Colonic mucosa (tissue), 4 donors: Measurements from ENCODE around the gene NDUFB8. TPM values are rescaled to one million over a fixed set of nuclear protein-coding genes. Genes with fewer than 3 reads are reported as not detected.
A peak's percentile ranks its signal among the peaks of the same experiment; 100 is the strongest.

Source experiments
- DNase-seq: peaks from one replicate; pipeline ENCODE4 v3.0.0-alpha.2; 2020
- H3K27ac ChIP-seq: fragments of 200-600 bp; one replicate; pipeline ENCODE4 v1.8.0; 2021
- H3K27me3 ChIP-seq: fragments of 200-600 bp; one replicate; pipeline ENCODE4 v1.8.0; 2021
- H3K36me3 ChIP-seq: fragments of 200-600 bp; one replicate; pipeline ENCODE4 v1.8.0; 2021
- H3K4me1 ChIP-seq: fragments of 200-600 bp; one replicate; pipeline ENCODE4 v1.8.0; 2021; ENCODE audit warnings: mild to moderate bottlenecking
- H3K4me3 ChIP-seq: fragments of 200-600 bp; one replicate; pipeline ENCODE4 v1.8.0; 2021
- H3K9ac ChIP-seq, 2 donors: one replicate each; pipeline ENCODE4 v1.7.0; 2013; ENCODE audit warnings: control low read depth in 2 of 2, low read depth in 2 of 2, low read length in 2 of 2
- H3K9me3 ChIP-seq: fragments of 200-600 bp; one replicate; pipeline ENCODE4 v1.8.0; 2021
- CTCF ChIP-seq: fragments of 200-600 bp; IDR thresholded peaks from one replicate; pipeline ENCODE4 v1.8.0; 2022; ENCODE audit warnings: antibody characterized with exemption, mild to moderate bottlenecking
- intact Hi-C: fragments of 100-400 bp; cut with DNase I; formaldehyde crosslinking; loops from one replicate; pipeline ENCODE4 v1.14.1; 2022
- total RNA-seq, 2 donors: library from RNA; stranded (reverse); fragmentation: NEBNext Ultra II Directional in 1 of 2; extraction: Animal tissue kit (Norgen Biotek cat#: 25700) in 1 of 2; gene quantifications; one replicate each; pipeline ENCODE4 v1.2.1, GENCODE V29; 2021
- donor health status: healthy.
- donor health status: DM: no; HTN: no; CAD: no.
- donor health status: DM: no; HTN: no; CAD: no.

Gene NDUFB8
- total RNA-seq, 2 donors from 2014 or later, result 189 to 243 TPM

GRCh38 chr10:100481462-100482081, 48.1 kb downstream of the NDUFB8 start:
- peaks cover 16% of the 10 kb centered on the region for H3K27me3 ChIP-seq
- H3K9ac ChIP-seq, result peak overlapping the region in 1 of 2 donors; percentile 13

DNA sequence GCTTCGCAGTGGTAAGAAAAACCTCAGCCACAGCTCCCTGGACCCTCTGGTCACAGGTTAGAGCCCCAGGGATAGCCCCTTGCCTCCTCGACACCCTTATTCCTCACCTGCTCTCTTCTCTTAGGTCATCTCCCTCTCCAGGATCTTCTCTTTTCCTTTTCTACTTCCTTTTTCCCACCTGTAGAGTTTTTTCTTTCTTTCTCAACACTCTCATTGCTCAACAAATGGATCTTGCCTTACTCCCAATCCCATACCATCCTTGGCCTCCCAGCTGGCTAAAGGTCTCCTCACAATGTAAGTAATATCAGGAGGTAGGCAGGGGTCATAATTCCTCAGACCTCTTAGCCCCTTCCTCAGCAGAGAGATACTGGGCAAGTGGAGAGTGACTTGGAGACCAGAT, 49.7 kb downstream of the NDUFB8 start:
- H3K9me3 ChIP-seq, result no peaks in the 10 kb centered on the region
- no peak overlapping the region for H3K9ac ChIP-seq
- no peak overlapping the region for H3K4me3 ChIP-seq
- TF ChIP-seq CTCF, result no peak
- no peak overlapping the region for H3K27ac ChIP-seq
- H3K27me3 ChIP-seq, result peaks cover 16% of the 10 kb centered on the region
- H3K36me3 ChIP-seq, result no peaks in the 10 kb centered on the region
- DNase-seq, result no peak
- intact Hi-C loops, result no loop called here
- H3K4me1 ChIP-seq, result peaks cover 5% of the 10 kb centered on the region

More at GRCh38 chr10:100481462-100482081, 48.1 kb downstream of the NDUFB8 start:
- TF ChIP-seq CTCF, result no peak
- DNase-seq, result peak; percentile 92
- H3K27ac ChIP-seq, result no peak overlapping the region
- no peaks in the 10 kb centered on the region for H3K9me3 ChIP-seq
- H3K4me1 ChIP-seq, result peaks cover 5% of the 10 kb centered on the region
- H3K36me3 ChIP-seq, result no peaks in the 10 kb centered on the region
- intact Hi-C loops, result no loop called here
- H3K4me3 ChIP-seq, result peak overlapping the region; percentile 45

DNA sequence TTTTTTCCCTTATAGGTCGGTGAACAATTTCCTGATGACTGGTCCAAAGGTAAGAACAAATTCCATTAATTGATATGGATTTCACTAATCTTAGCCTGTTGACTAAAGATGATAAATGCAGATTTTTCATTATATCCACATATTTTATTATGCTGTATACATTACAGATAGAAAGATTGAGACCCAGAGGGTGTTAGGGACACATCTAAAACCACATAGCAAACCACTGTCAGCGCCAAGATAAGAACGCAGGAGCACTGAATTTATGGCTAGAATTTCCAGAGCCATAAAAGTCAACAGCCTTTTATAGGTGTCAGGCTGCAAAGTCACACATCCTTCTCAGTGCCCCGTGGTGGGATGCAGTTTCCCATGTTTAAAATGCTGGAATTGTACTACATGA, 50.6 kb downstream of the NDUFB8 start:
- Histone ChIP-seq H3K9ac (no peak overlapping the region), H3K9me3 (no peaks in the 10 kb centered on the region), H3K36me3 (no peaks in the 10 kb centered on the region), H3K4me1 (peaks cover 5% of the 10 kb centered on the region), H3K27me3 (peaks cover 16% of the 10 kb centered on the region), H3K4me3 (no peak overlapping the region), H3K27ac (no peak overlapping the region)
- no peak for TF ChIP-seq CTCF
- DNase-seq, result no peak
- intact Hi-C loops, result no loop called here

DNA sequence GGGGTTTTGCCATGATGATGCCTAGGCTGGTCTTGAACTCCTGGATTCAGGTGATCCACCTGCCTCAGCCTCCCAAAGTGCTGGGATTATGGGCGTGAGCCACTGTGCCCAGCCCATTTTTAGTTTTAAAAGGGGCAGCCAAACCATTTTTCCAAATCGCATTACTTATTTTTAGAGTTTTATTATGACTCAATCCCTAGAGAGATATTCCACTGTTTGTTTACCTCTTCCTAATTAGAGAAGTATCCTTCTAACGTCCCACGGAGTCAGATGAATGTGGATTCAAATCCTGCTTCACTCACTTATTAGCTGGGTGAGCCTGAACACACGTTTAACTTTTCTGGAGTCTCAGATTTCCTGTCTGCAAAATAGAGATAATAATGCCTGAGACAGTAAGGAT, 51.7 kb downstream of the NDUFB8 start:
- Histone ChIP-seq H3K27me3 (peaks cover 16% of the 10 kb centered on the region), H3K9ac (no peak overlapping the region), H3K4me1 (peaks cover 5% of the 10 kb centered on the region), H3K27ac (no peak overlapping the region), H3K9me3 (no peaks in the 10 kb centered on the region), H3K36me3 (no peaks in the 10 kb centered on the region), H3K4me3 (no peak overlapping the region)
- no peak for DNase-seq
- TF ChIP-seq CTCF, result no peak
- intact Hi-C loops, result no loop called here

Other genes starting within 250 kb of the NDUFB8 start
- gene BLOC1S2, start 243.2 kb downstream of the NDUFB8 start, total RNA-seq, result 10 to 100 TPM; 20.6 to 21.5 TPM
- gene PKD2L1, start 199.6 kb downstream of the NDUFB8 start, total RNA-seq, result under 1 TPM; 0.50 to 0.52 TPM
- gene SCD, start 182.6 kb downstream of the NDUFB8 start, total RNA-seq, result 100 to 1,000 TPM; 159 to 513 TPM
- gene WNT8B, start 66.9 kb downstream of the NDUFB8 start, total RNA-seq, result not detected
- gene SEC31B, start 10.0 kb downstream of the NDUFB8 start, total RNA-seq, result 10 to 100 TPM in 1 of 2 donors, 1 to 10 TPM in 1; 6.3 to 13.2 TPM
- 10 to 100 TPM; 28.9 to 42.4 TPM for gene HIF1AN, start 6.1 kb upstream of the NDUFB8 start, total RNA-seq
- under 1 TPM in 1 of 2 donors, not detected in 1; 0.15 TPM for gene PAX2, start 215.7 kb upstream of the NDUFB8 start, total RNA-seq